HG03565 (cell line): ENCODE results near the gene OR6B2.

ENCODE experiments used
- ATAC-seq: cut with Tn5 transposase; IDR thresholded peaks from one replicate; pipeline ENCODE4 v1.9.1; 2021; ENCODE audit warnings: mild to moderate bottlenecking, moderate library complexity; ENCODE audit not compliant: unreplicated experiment

Gene OR6B2

DNA sequence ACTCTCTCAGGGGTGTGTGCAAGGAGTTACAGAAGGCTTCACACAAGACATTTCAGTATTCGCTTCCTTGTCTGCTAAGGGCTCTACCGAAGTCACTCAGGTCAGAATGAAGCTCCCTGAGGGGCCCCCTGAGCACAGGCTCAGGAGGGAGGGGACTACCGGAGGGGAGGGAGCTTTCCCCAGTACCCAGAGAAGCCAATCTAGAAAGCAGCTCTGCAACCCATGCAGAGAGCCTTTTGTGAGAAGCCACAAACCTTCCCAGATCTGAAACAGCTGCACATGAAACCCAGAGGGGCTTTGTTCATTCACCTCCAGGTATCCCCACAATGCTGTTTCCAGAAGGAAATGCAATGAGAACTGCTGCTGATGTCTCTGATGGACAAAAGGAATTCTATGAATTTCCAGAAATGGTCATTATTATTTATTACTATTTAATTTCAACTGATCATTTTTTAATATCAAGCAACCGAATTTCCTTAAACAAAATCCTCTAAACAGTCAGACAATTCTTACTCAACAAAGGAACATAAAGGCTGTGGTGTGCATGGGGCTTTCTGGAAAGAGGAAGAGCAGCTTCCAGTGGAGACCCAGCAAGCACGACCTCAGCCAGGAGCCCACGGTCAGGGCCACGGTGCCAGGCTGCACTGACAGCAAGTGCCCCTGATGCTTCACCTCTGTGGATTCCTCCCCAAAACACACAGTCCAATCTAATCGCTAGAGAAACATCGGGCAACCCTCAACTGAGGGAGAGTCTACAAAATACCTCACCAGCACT lies 47.0 kb downstream of the OR6B2 start:
- no peak for ATAC-seq
